Left lung (tissue), 10 donors: ENCODE results near the gene CBLL1. TPM values are rescaled to one million over a fixed set of nuclear protein-coding genes. Genes with fewer than 3 reads are reported as not detected.

Experiments
- ATAC-seq: fragments of 200-7000 bp; cut with Tn5 transposase; one replicate; pipeline ENCODE4 v1.9.1; 2020; ENCODE audit warnings: moderate library complexity
- DNase-seq, 4 donors: peaks; one replicate each; pipeline ENCODE4 v3.0.0-alpha.2; 2013 to 2020
- H3K27ac ChIP-seq, 2 donors: fragments of 200-600 bp; sonication (generic) in 1 of 2; one replicate each; pipeline versions ENCODE4 v1.5.0 to v1.8.0; 2020 to 2021
- H3K27me3 ChIP-seq, 2 donors: fragments of 200-600 bp; sonication (generic) in 1 of 2; one replicate each; pipeline versions ENCODE4 v1.5.0 to v1.8.0; 2020 to 2021
- H3K36me3 ChIP-seq, 2 donors: fragments of 200-600 bp; sonication (generic) in 1 of 2; one replicate each; pipeline versions ENCODE4 v1.5.0 to v1.8.0; 2020 to 2021
- H3K4me1 ChIP-seq, 2 donors: fragments of 200-600 bp; one replicate each; pipeline ENCODE4 v1.8.0; 2021
- H3K4me3 ChIP-seq, 2 donors: fragments of 200-600 bp; sonication (generic) in 1 of 2; one replicate each; pipeline versions ENCODE4 v1.5.0 to v1.8.0; 2020 to 2021; ENCODE audit warnings: mild to moderate bottlenecking in 1 of 2
- H3K9me3 ChIP-seq, 2 donors: fragments of 200-600 bp; sonication (generic) in 1 of 2; one replicate each; pipeline versions ENCODE4 v1.5.0 to v1.8.0; 2020 to 2021
- CTCF ChIP-seq, 2 donors: fragments of 200-600 bp; sonication (generic) in 1 of 2; IDR thresholded peaks; one replicate each; pipeline versions ENCODE4 v1.5.0 to v1.8.0; 2021; ENCODE audit warnings: antibody characterized with exemption in 2 of 2
- intact Hi-C, 2 donors: fragments of 100-400 bp; cut with DNase I; formaldehyde crosslinking; loops; one replicate each; pipeline versions ENCODE4 v1.11.2 to v1.14.2; 2022
- polyA plus RNA-seq, 6 donors: library from polyadenylated mRNA; unstranded; fragments of 120-200 nt; gene quantifications; one replicate each; pipeline ENCODE4 v1.2.1, GENCODE V29; 2013; ENCODE audit not compliant: insufficient read length in 6 of 6
- total RNA-seq, 2 donors: library from RNA; stranded (reverse); fragmentation: NEBNext Ultra II Directional; extraction: Animal tissue kit (Norgen Biotek cat#: 25700); gene quantifications; one replicate each; pipeline ENCODE4 v1.2.1, GENCODE V29; 2021
- donor health status: DM: no; HTN: yes; CAD: no.
- donor health status: DM: no; HTN: no; CAD: no.

CBLL1 gene
- total and polyA plus RNA-seq, 8 donors, result 17.2 to 31.8 (median 28.4) TPM

DNA sequence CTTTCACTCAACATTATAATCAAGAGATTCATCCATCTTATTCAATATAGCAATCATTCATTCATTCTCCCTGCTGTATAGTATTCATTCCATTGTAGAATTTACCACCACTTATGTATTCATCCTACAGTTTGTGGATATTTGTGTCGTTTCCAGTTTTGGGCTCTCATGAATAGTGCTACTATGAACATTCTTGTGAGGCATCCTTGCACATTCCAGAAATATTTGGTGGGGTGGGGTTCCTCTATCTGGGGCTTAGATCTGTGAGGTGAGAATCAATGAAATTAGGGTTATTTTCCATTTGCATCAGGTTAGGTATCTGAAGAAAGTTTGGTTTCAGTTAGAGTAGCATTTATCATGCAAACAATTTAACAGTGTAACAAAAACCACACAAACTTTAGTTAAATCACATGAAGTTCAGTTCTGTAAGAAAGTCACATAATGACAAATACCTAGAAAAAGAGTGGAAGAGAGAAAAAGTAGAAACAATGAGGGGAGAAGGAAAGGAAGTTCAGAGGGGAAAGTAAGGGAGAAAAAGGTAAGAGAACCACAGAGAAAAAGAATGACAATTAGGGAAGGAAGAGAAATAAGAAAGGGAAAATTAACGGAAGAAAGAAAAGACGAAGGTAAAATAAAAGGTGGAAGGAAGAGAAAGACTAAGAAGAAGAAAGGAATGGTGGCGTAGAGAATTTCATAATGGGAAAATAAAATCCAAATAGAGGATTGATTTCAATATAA lies 25.3 kb upstream of the CBLL1 start:
- Histone ChIP-seq H3K27ac (no peak overlapping the region), H3K9me3 (no peaks in the 10 kb centered on the region), H3K4me3 (no peak overlapping the region), H3K36me3 (no peaks in the 10 kb centered on the region), H3K4me1 (no peaks in the 10 kb centered on the region), H3K27me3 (no peaks in the 10 kb centered on the region)
- DNase-seq (no peak), ATAC-seq (no peak)
- no peak for TF ChIP-seq CTCF (IDR thresholded peaks at IDR 0.05)
- intact Hi-C loops, result no loop called here

- no peak overlapping the region for H3K27ac ChIP-seq
- intact Hi-C loops, result no loop called here
- no peaks in the 10 kb centered on the region for H3K4me1 ChIP-seq
- no peak for TF ChIP-seq CTCF (IDR thresholded peaks at IDR 0.05)
- H3K9me3 ChIP-seq, result no peaks in the 10 kb centered on the region
- H3K4me3 ChIP-seq, result no peak overlapping the region
- no peaks in the 10 kb centered on the region for H3K27me3 ChIP-seq
- H3K36me3 ChIP-seq, result no peaks in the 10 kb centered on the region
- DNase-seq (no peak), ATAC-seq (no peak)
These were observed 22.7 kb upstream of the CBLL1 start for GRCh38 chr7:107721286-107721685.

DNA sequence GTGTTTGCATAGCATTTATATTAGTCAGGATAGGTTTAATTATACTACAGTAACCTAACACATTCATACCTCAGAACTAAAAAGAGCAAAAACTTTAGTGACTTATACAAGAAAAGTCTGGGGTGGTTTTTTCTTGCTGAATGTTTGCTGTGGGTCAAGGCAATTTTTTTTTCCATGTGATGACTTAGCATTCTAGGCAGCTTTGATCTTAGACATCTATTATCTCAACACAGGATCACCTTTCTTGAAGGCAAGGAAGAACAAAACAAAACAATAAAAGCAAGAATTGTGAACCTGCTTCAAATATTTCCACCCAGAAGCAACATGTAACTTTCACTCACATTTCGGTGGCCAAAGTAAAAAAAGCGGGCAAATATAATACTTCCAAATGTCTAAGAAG lies 20.7 kb upstream of the CBLL1 start:
- no peak for TF ChIP-seq CTCF (IDR thresholded peaks at IDR 0.05)
- intact Hi-C loops, result no loop called here
- H3K4me3 ChIP-seq, result no peak overlapping the region

DNA sequence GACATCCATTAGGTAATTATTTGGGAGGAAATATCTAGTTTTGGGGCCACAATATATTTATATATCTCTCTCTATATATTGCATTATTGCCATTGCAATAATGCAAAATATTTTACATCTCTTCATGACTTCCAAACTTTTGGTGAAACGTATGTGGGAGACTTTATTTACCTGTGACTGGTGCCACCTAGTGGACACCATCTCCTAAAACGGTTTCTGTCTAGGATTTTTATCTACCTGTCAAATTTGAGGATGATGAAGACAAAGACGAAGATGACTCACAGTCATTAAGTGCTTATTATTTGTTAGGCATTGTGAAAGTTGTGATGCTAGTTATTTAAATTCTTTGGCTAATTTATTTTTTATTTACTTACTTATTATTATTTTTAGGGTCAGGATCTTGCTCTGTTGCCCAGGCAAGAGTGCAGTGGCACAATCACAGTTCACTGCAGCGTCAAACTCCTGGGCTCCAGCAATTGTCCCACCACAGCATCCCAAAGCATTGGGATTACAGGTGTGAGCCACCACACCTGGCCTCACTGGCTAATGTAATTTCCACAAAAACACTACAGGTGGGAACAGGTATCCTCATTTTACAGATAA lies 18.7 kb upstream of the CBLL1 start:
- no peaks in the 10 kb centered on the region for H3K36me3 ChIP-seq
- no peaks in the 10 kb centered on the region for H3K9me3 ChIP-seq
- H3K4me3 ChIP-seq, result no peak overlapping the region
- DNase-seq (peak in 2 of 4 donors; percentile 30 to 65), ATAC-seq (peak; percentile 72)
- peaks cover 4 to 9% of the 10 kb centered on the region in 2 donors for H3K27me3 ChIP-seq
- intact Hi-C loops, result loop anchor here in 1 of 2 donors (5.0 kb wide), 1 partner anchor 263 kb away; no protein-coding TSS in a partner anchor
- peak; percentile 51 to 59 for TF ChIP-seq CTCF (IDR thresholded peaks at IDR 0.05)
- no peak overlapping the region for H3K27ac ChIP-seq
- H3K4me1 ChIP-seq, result no peaks in the 10 kb centered on the region

More for the DNA sequence above, 20.7 kb upstream of the CBLL1 start:
- DNase-seq (no peak), ATAC-seq (no peak)
- Histone ChIP-seq H3K36me3 (no peaks in the 10 kb centered on the region), H3K4me1 (no peaks in the 10 kb centered on the region), H3K27me3 (peaks cover 4 to 8% of the 10 kb centered on the region in 2 donors), H3K27ac (no peak overlapping the region), H3K9me3 (no peaks in the 10 kb centered on the region)

DNA sequence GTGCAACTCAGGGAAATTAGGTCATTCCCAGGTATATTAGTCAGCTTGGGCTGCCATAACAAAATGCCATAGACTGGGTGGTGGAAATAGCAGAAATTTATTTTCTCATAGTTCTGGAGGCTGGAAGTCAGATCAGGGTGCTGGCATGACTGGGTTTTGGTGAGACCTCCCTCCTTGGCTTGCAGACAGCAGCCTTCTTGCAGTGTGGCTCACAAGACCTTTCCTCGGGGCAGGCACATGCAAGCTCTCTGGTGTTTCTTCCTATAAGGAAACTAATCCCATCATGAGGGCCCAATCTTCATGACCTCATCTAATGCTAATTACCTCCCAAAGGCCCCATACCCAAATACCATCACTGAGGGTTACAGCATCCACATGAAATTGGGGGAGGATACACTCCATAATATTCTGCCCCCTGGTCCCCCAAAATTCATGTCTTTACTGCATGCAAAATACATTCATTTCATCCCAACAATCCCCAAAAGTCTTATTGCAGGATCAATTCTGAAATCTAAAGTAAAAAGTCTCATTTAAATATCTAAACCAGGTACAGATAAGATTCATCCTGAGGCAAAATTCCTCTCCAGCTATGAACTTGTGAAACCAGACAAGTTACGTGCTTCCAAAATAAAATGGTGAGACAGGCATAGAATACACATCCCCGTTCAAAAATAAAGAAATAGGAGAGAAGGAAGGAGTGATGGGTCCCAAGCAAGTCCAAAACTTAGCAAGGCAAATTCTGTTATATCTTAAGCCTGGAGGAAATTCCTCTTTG lies 17.4 kb upstream of the CBLL1 start:
- Histone ChIP-seq H3K27me3 (peaks cover 4 to 9% of the 10 kb centered on the region in 2 donors), H3K4me3 (no peak overlapping the region), H3K4me1 (no peaks in the 10 kb centered on the region), H3K36me3 (no peaks in the 10 kb centered on the region), H3K9me3 (no peaks in the 10 kb centered on the region), H3K27ac (no peak overlapping the region)
- TF ChIP-seq CTCF (IDR thresholded peaks at IDR 0.05), result no peak
- DNase-seq, result no peak
- ATAC-seq, result no peak
- intact Hi-C loops, result loop anchor here in 1 of 2 donors (5.0 kb wide), 1 partner anchor 264 kb away; no protein-coding TSS in a partner anchor
